ENCODE measurements around the gene PDYN.

Gene PDYN

GRCh38 chr20:1942486-1943274, 51.2 kb downstream of the PDYN start:
- no peaks in the 10 kb centered on the region for H3K36me3 ChIP-seq
- H3K27ac ChIP-seq, result no peak overlapping the region
- H3K9me3 ChIP-seq (ENCODE audit: severe bottlenecking), result no peaks in the 10 kb centered on the region
- H3K4me3 ChIP-seq (ENCODE audit: low read depth, low read length), result no peak overlapping the region
- DNase-seq, result no peak
- no peak for TF ChIP-seq CTCF (IDR thresholded peaks at IDR 0.05; ENCODE audit: low read depth, low read length)
- H3K27me3 ChIP-seq (ENCODE audit: insufficient read depth, low read depth, severe bottlenecking), result no peaks in the 10 kb centered on the region

- no peak for TF ChIP-seq CTCF (IDR thresholded peaks at IDR 0.05; ENCODE audit: low read depth, low read length)
- no peak for DNase-seq
- H3K27ac ChIP-seq, result no peak overlapping the region
- no peaks in the 10 kb centered on the region for H3K36me3 ChIP-seq
- no peak overlapping the region for H3K4me3 ChIP-seq (ENCODE audit: low read depth, low read length)
- no peaks in the 10 kb centered on the region for H3K27me3 ChIP-seq (ENCODE audit: insufficient read depth, low read depth, severe bottlenecking)
- no peaks in the 10 kb centered on the region for H3K9me3 ChIP-seq (ENCODE audit: severe bottlenecking)
These were observed 51.8 kb downstream of the PDYN start for GRCh38 chr20:1942061-1942460.

- H3K27ac ChIP-seq, result no peak overlapping the region
- no peaks in the 10 kb centered on the region for H3K9me3 ChIP-seq (ENCODE audit: severe bottlenecking)
- no peak for TF ChIP-seq CTCF (IDR thresholded peaks at IDR 0.05; ENCODE audit: low read depth, low read length)
- H3K27me3 ChIP-seq (ENCODE audit: insufficient read depth, low read depth, severe bottlenecking), result no peaks in the 10 kb centered on the region
- DNase-seq, result no peak
- no peaks in the 10 kb centered on the region for H3K36me3 ChIP-seq
- no peak overlapping the region for H3K4me3 ChIP-seq (ENCODE audit: low read depth, low read length)
These were observed 52.6 kb downstream of the PDYN start for GRCh38 chr20:1941226-1941625.

- no peak for TF ChIP-seq CTCF (IDR thresholded peaks at IDR 0.05; ENCODE audit: low read depth, low read length)
- no peak overlapping the region for H3K27ac ChIP-seq
- H3K9me3 ChIP-seq (ENCODE audit: severe bottlenecking), result no peaks in the 10 kb centered on the region
- no peak for DNase-seq
- H3K27me3 ChIP-seq (ENCODE audit: insufficient read depth, low read depth, severe bottlenecking), result no peaks in the 10 kb centered on the region
- H3K4me3 ChIP-seq (ENCODE audit: low read depth, low read length), result no peak overlapping the region
- H3K36me3 ChIP-seq, result no peaks in the 10 kb centered on the region
These were observed 53.3 kb downstream of the PDYN start for GRCh38 chr20:1940581-1940980.

- no peak for DNase-seq
- no peak overlapping the region for H3K27ac ChIP-seq
- no peaks in the 10 kb centered on the region for H3K36me3 ChIP-seq
- H3K27me3 ChIP-seq (ENCODE audit: insufficient read depth, low read depth, severe bottlenecking), result no peaks in the 10 kb centered on the region
- H3K9me3 ChIP-seq (ENCODE audit: severe bottlenecking), result no peaks in the 10 kb centered on the region
- TF ChIP-seq CTCF (IDR thresholded peaks at IDR 0.05; ENCODE audit: low read depth, low read length), result no peak
- no peak overlapping the region for H3K4me3 ChIP-seq (ENCODE audit: low read depth, low read length)
These were observed 54.6 kb downstream of the PDYN start for GRCh38 chr20:1939270-1939595.
